Testis (tissue), 3 donors: ENCODE data around the gene TATDN2. TPM values are rescaled to one million over a fixed set of nuclear protein-coding genes. Genes with fewer than 3 reads are reported as not detected.

ENCODE experiments used
- DNase-seq: peaks from one replicate; pipeline ENCODE4 v3.0.0-alpha.2; 2019
- H3K27ac ChIP-seq, 2 donors: fragments of 200-600 bp; sonication (generic); one replicate each; pipeline ENCODE4 v1.5.1; 2019
- H3K27me3 ChIP-seq: fragments of 200-600 bp; sonication (generic); one replicate; pipeline ENCODE4 v1.5.1; 2019
- H3K36me3 ChIP-seq: fragments of 200-600 bp; sonication (generic); one replicate; pipeline ENCODE4 v1.5.1; 2017; ENCODE audit warnings: low read depth; ENCODE audit errors: missing control alignments
- H3K4me1 ChIP-seq: fragments of 200-600 bp; sonication (generic); one replicate; pipeline ENCODE4 v1.5.1; 2019
- H3K4me3 ChIP-seq, 2 donors: fragments of 200-600 bp; sonication (generic); one replicate each; pipeline ENCODE4 v1.5.1; 2017 to 2019
- H3K9me3 ChIP-seq: fragments of 200-600 bp; sonication (generic); one replicate; pipeline ENCODE4 v1.5.1; 2017
- CTCF ChIP-seq, 3 experiments: fragments of 450-650 bp in 2 of 3; fragments of 200-600 bp in 1 of 3; sonication (generic) in 1 of 3; IDR thresholded peaks; one replicate each; pipeline ENCODE4 v1.5.1; 2016 to 2019; ENCODE audit warnings: antibody characterized with exemption in 3 of 3, mild to moderate bottlenecking in 2 of 3, moderate library complexity in 1 of 3
- POLR2A ChIP-seq: fragments of 450-650 bp; IDR thresholded peaks from one replicate; pipeline ENCODE4 v1.6.1; 2017; ENCODE audit warnings: antibody characterized with exemption, mild to moderate bottlenecking, moderate library complexity
- WGBS, 2 donors: methylation state at CpG; one replicate each; pipeline ENCODE4 v1.1.5; 2018; 5-methylcytosine and 5-hydroxymethylcytosine counted together
- intact Hi-C: fragments of 100-400 bp; cut with DNase I; formaldehyde crosslinking; loops from one replicate; pipeline ENCODE4 v1.15.1; 2023; ENCODE audit warnings: low total_unique reads
- polyA plus RNA-seq: library from polyadenylated mRNA; stranded (reverse); fragments of 350-450 nt; fragmentation: Illumina TruSeq; extraction: RNeasy Lipid Tissue Mini Kit (QIAGEN cat#74804); gene quantifications from one replicate; pipeline ENCODE4 v1.2.3, GENCODE V29; 2014; ENCODE audit warnings: low read depth, low replicate concordance; ENCODE audit not compliant: insufficient read depth
- total RNA-seq, 2 donors: library from RNA; depleted of rRNA; stranded (reverse); fragments of >200 nt; gene quantifications; one replicate each; pipeline ENCODE4 v1.2.3, GENCODE V29; 2016

The TATDN2 gene
- total and polyA plus RNA-seq, 3 donors from 2014 or later = 19.8 to 24.3 (median 21.3) TPM

DNA sequence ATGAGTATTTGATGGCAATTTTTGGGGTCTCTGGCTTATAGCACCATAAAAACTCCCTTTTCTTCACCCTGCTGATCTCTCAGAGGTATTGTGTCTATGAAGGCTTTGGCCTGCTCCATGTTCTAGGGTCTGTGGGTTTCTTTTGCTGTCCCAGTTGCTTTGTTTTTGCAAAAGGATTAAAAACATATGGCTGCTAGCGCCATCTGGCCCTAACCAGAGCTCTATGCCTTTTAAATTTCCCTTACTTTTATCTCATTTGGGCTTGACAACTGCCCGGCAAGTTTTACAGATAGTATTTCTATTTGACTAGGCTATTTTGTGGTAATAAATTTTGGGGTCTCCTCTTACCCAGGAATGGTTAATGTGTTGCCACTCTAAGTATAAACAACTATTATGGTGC is 50.9 kb downstream of the TATDN2 start:
- intact Hi-C loops = no loop called here

GRCh38 chr3:10299679-10300078 is 51.4 kb downstream of the TATDN2 start:
- Histone ChIP-seq H3K36me3 (no peaks in the 10 kb centered on the region), H3K4me1 (no peaks in the 10 kb centered on the region), H3K27ac (no peak overlapping the region), H3K9me3 (no peaks in the 10 kb centered on the region), H3K4me3 (no peak overlapping the region), H3K27me3 (no peaks in the 10 kb centered on the region)
- TF ChIP-seq CTCF (IDR thresholded peaks at IDR 0.05) (no peak), POLR2A (no peak)
- 70 to 73% methylated on average over 6 of the region's 6 CpGs for WGBS, 2 donors
- DNase-seq = no peak
- intact Hi-C loops = no loop called here

More for the DNA sequence above, 50.9 kb downstream of the TATDN2 start:
- Histone ChIP-seq H3K9me3 (no peaks in the 10 kb centered on the region), H3K27me3 (no peaks in the 10 kb centered on the region), H3K4me1 (no peaks in the 10 kb centered on the region), H3K36me3 (no peaks in the 10 kb centered on the region), H3K27ac (no peak overlapping the region), H3K4me3 (no peak overlapping the region)
- WGBS, 2 donors = 77 to 85% methylated on average over 2 of the region's 2 CpGs
- TF ChIP-seq CTCF (IDR thresholded peaks at IDR 0.05) (no peak), POLR2A (no peak)
- no peak for DNase-seq

DNA sequence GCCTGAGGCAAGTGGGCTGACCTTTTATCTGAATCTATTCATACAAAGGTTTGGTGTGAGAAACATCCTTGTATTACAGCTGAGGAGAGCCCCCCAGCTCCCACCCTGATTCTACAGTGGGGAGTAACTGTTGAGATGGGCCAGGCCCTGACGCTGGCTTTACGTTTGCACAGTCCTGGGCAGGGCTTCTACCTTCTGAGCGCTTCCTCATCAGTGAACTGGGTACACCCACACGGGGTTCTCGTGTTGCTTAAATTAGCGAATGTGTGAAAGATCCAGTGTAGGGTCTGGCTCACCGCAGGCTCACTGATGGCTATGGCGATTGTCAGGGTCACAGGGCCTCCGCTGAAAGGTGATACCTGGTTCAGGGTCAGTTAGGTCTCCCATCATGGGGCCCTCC is 51.8 kb downstream of the TATDN2 start:
- WGBS, 2 donors = 85% methylated on average over 9 of the region's 9 CpGs
- Histone ChIP-seq H3K27me3 (no peaks in the 10 kb centered on the region), H3K9me3 (no peaks in the 10 kb centered on the region), H3K27ac (no peak overlapping the region), H3K4me3 (no peak overlapping the region), H3K4me1 (no peaks in the 10 kb centered on the region), H3K36me3 (no peaks in the 10 kb centered on the region)
- intact Hi-C loops = no loop called here
- DNase-seq = no peak
- no peak for TF ChIP-seq CTCF (IDR thresholded peaks at IDR 0.05)
- TF ChIP-seq POLR2A = no peak

- no peak for DNase-seq
- Histone ChIP-seq H3K4me1 (no peaks in the 10 kb centered on the region), H3K27me3 (no peaks in the 10 kb centered on the region), H3K36me3 (no peaks in the 10 kb centered on the region), H3K9me3 (no peaks in the 10 kb centered on the region), H3K4me3 (no peak overlapping the region), H3K27ac (no peak overlapping the region)
- 82 to 83% methylated on average over 9 of the region's 9 CpGs for WGBS, 2 donors
- TF ChIP-seq CTCF (IDR thresholded peaks at IDR 0.05) (no peak), POLR2A (no peak)
- intact Hi-C loops = no loop called here
Observed at GRCh38 chr3:10303105-10303504, 54.8 kb downstream of the TATDN2 start.

DNA sequence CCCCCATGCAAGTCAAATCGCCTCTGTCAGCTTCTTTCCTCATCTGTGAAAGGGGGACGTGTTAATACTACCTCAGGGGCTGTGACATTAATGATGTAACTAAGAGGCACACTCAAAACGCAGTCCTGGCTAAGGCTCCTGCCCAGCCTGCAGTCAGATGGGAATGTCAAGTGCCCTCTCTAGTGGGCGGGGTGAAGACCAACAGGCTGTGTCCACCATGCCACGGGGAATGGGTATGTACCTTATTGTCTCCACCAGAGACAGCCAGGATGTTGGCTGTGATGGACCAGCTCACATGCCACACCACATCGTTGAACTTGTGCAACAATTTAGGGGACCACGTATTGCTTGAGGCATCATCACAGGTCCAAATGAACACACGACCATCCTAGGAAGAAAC is 55.5 kb downstream of the TATDN2 start:
- Histone ChIP-seq H3K27me3 (no peaks in the 10 kb centered on the region), H3K4me3 (no peak overlapping the region), H3K9me3 (no peaks in the 10 kb centered on the region), H3K27ac (no peak overlapping the region), H3K4me1 (no peaks in the 10 kb centered on the region), H3K36me3 (no peaks in the 10 kb centered on the region)
- no peak for DNase-seq
- intact Hi-C loops = no loop called here
- TF ChIP-seq CTCF (IDR thresholded peaks at IDR 0.05) (no peak), POLR2A (no peak)
- WGBS, 2 donors = 93 to 97% methylated on average over 5 to 8 of the region's 8 CpGs
